NT2/D1 (cell line): Measurements from ENCODE around the gene SOCS6.

Experiments used
- YY1 ChIP-seq: IDR thresholded peaks from 2 replicates; pipeline ENCODE4 v1.6.1; 2011; ENCODE audit not compliant: insufficient read length, insufficient read depth
- ZNF274 ChIP-seq: IDR thresholded peaks from 2 replicates; pipeline ENCODE4 v1.6.1; 2011; ENCODE audit warnings: mild to moderate bottlenecking, low read depth, low read length

GRCh38 chr18:70310560-70311320 lies 21.9 kb downstream of the SOCS6 start:
- TF ChIP-seq ZNF274 (no peak), YY1 (no peak)
